ENCODE results near the gene SEMA4C. TPM values are rescaled to one million over a fixed set of nuclear protein-coding genes. Genes with fewer than 3 reads are reported as not detected.

SEMA4C gene
- total RNA-seq, 1 experiment from 2014 or later, result 14.2 TPM

DNA sequence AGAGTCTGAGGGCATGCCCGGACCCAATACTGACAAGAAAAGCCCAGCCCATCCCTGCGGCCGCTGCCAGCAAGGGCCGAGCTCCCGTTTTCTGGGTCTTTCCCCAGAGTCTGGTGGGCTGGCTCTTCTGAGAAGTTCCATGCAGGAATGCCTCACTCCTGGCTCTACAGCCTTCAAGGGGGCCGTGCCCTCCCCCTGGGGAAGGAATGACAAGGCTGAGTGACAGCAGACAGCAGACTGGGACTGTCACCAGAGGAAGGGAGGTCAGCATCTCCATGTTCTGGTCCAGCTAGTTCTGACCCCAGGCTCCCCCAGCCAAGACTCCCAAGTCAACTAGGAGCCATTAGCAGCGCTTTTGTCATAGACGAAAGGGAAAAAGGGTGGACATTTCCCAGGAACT lies 13.0 kb upstream of the SEMA4C start:
- DNase-seq (ENCODE audit: low read depth), result no peak

DNA sequence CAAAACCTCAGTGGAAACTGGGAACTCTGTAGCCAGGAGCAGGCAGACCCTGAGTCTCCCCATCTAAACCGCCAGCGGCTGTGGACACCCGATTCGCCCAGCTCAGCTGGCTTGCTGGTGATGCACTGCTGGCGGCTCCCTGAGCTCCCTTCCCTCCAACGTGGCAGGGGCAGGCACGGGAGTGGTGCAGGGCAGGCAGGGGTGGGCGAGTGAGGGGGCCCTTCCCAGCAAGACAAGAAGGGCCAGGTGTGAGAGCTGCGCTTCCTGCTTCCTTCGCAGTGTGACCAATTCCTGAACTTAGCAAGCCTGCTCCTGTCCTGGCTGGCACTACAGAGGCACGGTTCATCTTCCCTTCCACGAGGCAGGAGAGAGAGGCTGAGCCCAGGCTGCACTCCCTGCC lies 12.3 kb upstream of the SEMA4C start:
- no peak for DNase-seq (ENCODE audit: low read depth)

DNA sequence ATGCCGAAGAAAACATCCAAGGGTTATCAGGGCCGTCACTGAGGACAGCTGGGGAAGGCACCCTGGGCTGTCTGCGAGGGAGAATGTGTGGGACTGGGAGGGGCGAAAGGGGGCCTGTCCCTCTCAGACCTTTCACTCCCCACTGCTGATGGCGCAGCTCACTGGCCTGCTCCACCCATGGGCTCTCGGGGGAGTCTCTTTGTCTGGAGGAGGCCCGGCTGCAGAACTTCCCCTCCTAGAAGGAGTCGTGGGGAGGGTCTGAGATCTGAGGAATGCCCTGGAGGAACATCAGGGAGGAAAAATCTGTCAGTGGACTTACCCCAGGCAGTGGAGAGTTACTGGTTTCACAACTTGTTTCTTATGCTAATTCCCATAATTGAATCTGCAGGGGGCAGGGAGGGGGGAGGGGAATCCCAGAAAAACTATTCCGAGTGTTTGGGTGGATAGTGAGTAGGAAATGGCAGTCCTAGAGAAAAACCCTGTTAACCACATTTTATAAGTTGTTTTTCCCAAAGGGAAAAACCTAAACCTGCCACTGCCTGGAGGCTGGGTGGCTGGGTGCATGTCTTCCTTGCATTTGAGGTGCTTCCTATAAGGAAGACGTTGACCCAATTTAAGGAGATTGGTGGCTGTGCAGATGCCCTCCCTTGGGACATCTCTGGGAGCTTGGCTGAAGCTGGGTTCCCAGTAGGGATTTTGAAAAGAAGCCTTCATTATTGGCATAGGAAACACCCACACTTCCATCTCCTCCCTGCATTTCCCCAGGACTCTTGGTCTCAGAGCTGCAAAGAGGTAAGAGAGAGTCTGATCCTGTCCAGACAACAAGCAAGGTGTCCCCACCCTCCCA lies 11.7 kb upstream of the SEMA4C start:
- no peak for DNase-seq (ENCODE audit: low read depth)

DNA sequence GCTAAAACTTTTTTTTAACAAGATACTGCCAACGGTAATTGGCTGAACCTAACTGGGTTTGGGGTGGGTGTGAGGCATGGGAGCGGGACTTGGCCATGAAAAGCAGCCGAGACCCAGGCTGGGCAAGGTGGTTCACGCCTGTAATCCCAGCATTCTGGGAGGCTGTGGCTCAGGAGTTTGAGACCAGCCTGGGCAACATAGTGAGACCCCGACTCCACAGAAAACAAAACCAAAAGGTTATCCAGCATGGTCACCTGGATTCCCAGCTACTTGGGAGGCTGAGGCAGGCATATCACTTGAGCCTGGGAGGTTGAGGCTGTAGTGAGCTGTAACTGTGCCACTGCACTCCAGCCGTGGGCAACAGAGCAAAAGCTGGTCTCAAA lies 11.0 kb upstream of the SEMA4C start:
- no peak for DNase-seq (ENCODE audit: low read depth)

DNA sequence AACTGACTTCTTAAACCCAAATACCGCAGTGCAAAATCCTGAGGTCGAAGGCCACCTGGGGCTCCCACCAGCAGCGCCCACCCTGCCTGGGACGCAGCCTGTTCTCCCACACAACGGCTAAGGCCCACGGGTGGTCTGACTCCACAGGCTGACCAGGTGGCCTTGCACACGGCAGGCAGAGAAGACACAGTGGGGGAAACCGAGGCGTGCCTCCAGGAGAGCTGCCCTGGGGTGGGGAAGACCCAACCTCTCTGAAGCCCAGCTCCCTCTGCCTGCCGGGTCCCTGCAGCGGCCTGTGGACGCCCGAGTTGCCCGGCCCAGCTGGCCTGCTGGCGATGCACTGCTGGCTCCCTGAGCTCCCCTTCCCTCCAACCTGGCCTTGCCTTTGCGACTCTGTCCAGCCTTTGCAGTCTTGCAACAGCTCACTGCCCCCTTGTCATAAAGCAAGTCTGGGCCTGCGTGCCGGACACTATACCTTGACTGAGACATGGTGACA lies 9.7 kb upstream of the SEMA4C start:
- DNase-seq (ENCODE audit: low read depth), result no peak

DNA sequence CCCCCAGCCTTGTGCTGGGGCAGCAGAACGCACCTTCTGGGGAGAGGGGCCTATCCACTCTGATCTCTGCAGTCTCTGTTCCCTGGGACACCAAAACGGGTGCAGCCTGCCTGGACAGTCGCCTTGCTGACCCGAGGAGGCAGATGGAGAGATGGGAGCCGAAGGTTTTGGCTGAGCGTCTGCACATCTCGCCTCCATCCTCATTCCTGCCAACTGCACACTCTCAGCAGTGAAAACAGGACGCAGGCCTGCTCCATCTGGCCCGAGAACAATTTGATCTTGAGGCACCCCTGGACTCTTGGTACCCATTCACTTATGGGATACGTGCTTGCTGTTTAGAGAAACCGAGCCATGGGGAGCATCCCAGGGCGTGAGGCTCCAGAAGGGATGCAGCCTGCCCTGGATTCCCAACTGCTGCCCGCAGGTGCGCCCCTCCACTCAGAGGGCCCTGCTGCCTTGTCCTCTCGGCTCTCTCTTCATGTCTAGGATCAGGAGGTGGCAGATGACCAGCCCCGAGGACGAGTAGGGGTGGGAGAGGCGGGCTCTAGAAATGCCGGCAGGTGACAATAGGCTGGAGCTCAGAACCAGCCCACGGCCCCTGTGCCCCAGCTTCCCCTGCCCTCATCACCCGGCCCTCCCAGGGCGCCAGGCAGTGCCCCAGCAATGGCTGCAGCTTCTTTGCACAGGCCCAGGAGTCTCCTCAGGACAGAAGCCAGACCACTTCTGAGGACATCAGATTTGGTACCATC lies 9.1 kb upstream of the SEMA4C start:
- no peak for DNase-seq (ENCODE audit: low read depth)

DNA sequence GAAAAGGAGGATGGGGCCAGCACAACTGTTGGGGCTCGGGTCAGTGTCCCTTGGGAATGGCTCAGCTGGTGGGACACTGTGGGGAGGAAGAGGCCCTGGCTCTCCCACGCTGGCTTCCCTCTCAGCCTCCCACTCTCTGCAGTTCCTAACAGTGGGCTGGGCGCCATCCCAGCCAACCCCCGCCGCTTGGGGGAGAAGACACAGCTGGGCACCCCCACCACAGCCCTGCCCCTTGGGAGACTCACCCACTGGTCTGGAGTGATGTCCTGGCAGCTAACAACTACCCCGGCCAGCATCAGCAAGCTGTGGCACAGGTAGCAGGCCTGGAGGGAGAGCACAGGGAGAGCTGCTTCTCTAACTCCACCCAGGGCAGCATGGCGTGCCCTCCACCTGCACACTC lies 8.3 kb upstream of the SEMA4C start:
- no peak for DNase-seq (ENCODE audit: low read depth)

DNA sequence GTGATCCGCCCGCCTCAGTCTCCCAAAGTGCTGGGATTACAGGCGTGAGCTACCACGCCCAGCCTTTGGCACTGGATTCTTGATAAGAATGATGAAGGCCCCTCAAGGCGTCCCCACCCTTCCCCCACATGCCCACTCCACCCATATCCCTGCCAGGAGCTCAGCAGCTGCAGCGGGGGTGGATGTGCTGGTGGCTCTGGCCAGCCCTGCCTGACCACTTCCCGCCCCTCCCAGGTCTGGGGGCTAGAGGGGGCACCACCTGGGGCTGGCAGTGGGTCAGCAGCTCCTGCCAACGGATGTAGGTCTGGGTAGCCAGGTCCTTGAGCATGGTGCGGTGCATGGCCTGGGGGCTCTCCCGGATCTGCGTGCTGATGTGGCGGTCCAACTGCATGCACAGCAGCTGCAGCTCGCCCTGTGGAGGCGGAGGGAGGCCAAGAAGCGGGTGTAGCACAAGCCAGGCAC lies 7.8 kb upstream of the SEMA4C start:
- no peak for DNase-seq (ENCODE audit: low read depth)

DNA sequence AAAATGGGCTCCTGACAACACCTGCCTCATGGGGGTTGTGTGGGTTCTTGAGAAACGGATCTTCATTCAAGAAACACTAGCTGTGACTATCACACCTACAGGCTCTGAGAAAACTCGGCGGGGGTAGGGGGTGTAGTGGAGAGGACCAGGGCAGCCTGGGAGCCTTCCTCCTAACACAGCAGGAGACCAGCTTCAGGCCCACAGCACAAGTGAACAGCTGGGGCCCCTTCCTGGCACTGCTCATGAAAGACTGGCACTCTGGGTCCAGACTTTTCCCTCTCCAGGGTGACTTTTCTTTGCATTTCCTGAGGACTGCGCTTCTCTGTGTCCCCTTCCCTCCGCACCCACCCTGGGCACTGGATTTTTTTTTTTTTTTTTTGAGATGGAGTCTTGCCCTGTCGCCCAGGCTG lies 7.2 kb upstream of the SEMA4C start:
- DNase-seq (ENCODE audit: low read depth), result no peak

DNA sequence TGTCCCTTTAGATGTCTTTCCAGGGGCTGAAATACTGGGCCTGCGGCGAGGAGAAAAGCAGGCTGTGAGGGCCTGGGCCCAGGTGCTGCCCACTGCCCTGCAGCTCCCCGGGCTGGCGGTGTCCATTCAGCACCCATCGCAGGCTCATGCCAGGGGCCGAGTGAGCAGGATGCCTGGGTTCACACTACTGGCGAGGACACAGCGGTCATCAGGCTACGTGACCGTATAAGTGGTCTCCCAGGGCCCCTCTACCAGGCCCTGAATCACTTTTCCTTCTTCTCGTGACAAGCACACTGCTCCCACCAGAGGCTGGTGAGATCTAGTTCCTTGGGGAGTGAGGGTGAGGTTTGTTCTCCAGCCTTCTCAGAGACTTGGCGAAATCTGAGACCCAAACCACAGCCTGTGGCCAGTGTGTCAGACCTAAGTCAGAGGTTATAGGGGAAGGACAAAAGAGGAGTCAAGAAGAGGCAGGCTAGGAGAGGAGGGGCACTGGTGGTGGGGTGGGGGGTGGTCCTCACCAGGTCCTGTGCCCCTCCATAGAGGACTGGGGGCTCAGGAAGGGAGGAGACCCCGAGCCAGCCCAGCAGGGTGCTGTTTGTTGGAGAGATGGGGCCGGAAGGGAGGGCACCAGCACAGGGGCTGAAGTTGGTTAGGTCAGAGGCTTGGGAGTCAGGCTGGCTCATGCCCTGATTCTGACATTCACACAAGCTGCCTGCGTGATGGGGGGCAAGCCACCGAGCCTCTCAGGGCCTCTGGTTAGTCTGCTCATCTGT lies 6.6 kb upstream of the SEMA4C start:
- DNase-seq (ENCODE audit: low read depth), result peak; percentile 72

DNA sequence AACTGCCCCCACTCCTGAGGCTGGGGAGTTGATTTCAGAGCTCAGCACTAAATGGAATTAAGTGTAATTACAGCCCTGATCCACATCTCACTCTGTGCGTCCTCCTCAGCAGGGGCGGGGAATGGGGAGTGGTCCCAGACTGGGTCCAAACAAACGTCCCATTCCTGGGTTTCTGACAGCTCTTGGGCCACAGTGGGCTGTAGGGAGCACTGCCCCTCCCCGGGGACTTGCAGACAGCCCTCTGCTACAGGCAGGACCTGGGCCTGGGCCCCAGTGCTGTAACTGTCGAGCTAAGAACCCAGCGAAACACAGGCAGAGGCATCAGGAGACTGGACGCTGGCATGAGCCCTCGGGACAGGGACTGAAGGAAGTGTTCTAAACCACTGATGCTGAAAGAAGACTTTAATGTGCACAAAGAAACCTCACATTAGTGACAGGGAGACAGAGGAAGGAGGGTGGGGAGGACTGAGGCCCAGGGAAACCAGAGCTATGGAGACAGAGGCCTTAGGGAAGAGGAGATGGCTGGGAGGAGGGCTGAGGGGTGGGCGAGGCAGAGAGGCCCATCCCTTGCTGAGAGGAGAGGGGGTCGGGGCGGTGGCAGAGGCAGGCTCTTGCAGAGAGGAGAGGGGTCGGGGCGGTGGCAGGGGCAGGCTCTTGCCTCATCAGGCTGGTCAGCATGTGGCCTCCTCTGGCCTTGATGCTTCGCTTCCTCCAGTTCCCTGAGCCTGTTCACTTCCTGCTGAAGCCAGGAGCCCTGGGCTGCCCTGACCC lies 5.8 kb upstream of the SEMA4C start:
- no peak for DNase-seq (ENCODE audit: low read depth)

DNA sequence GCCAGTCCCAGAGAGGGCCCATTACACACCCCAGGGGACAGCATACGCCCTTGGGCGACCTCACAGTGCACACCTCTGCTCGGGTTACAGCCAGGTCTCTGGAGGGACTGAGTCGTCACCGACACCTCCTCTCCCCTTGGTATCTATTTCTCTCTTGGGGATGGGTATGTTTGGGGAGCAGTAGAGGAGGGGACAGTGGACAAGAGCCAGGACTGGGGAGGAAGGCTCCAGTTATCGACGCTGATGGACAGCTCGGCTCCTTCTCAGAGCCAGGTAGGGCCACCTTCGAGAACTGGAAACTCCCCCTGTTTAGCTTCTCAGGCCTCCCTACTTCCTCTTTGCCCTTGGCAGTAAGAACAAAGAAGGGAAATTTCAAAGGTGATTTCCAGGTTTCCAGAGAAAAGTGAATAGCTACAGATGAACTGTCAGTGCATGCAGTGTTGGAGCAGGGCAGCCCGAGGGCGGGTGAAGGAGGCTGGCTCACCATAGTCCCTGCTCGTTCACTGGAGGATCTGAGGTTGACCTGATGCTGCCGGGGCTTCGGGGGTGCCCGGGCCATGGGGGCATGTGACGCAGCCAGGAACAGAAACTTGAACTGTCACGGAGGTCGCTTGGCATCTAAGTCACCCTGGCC lies 4.4 kb upstream of the SEMA4C start:
- DNase-seq (ENCODE audit: low read depth), result no peak

DNA sequence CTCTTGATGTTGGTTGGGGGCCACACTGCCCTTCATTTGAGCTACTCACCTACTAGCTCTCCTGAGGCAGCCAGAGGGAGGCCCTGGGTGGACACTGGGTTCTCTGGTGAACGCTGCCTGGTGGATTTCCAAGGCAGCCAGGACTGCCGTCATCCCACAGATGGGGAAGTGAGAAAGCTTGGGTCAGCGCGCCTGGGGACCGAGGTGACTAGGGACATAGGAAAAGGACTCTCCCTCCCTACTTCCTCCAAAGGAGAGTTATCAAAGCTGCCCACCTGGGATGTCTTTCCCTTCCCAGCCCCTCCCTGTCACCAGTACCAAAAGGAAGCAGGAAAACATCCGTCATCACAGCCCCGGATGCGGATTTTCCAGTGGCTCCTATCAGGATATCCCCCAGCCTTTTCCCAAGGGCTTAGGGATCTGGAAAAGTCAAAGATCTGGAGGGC lies 3.8 kb upstream of the SEMA4C start:
- no peak for DNase-seq (ENCODE audit: low read depth)

DNA sequence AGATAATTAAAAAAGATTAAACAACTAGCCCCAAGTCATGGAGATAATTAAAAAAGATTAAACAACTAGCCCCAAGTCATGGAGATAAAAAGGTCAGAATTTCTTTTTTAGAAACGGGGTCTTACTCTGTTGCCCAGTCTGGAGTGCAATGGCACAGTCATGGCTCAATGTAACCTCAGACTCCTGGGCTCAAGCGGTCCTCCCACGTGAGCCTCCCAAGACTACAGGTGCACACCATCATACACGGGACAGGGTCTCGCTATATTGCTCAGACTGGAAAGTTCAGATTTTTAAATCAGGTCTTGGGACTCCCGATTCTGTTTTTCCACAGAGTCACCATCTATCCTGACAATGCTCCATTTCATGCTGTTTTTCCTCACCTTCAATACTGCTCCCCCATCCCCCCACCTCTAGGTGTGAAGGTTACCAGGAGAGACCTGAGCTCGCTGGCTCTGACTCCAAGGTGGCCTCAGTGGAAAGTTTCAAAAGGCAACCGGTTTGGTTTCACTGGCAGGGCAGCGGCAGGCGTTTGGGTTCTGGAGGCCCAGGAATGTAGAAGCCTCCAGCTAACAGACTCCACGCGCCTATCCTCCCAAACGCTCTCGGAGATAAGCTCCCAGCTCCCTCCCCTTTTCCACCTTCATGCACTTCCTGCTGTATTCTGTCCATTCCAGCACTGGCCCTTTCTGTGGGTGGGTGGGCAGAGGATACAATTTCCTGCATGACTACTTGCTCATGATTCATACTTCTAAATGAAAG lies 2.9 kb upstream of the SEMA4C start:
- peak; percentile 29 for DNase-seq (ENCODE audit: low read depth)

DNA sequence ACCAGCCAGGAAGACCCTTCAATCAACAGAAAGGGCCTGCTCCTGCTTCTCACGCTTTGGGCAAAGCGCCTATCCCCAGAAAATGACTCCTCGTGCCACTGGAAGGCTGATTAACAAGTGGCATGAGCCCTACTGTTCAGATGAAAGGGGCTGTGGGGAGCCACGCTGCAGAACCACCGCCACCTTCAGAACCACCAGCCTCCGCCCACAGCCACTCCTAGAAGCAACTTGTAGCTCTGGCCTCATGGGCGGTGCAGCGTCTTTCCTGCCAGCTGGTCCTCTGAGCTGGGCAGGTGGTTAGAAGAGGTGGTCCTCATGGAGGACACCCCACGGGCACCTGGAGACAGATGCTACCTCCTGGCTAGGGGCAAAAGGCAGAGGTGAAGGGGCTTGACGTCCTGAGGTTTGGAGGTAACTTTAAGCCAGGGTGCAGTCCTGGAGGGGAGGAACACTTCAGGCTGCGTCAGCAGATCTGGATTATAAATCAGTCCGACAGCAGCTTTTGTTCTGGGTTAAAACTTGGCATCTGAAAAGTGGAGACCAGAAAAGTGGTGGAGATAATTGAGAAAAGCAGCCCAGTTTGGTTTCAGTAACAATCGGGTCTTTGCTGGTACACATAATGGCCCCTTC lies 861 bp upstream of the SEMA4C start:
- DNase-seq (ENCODE audit: low read depth), result no peak

DNA sequence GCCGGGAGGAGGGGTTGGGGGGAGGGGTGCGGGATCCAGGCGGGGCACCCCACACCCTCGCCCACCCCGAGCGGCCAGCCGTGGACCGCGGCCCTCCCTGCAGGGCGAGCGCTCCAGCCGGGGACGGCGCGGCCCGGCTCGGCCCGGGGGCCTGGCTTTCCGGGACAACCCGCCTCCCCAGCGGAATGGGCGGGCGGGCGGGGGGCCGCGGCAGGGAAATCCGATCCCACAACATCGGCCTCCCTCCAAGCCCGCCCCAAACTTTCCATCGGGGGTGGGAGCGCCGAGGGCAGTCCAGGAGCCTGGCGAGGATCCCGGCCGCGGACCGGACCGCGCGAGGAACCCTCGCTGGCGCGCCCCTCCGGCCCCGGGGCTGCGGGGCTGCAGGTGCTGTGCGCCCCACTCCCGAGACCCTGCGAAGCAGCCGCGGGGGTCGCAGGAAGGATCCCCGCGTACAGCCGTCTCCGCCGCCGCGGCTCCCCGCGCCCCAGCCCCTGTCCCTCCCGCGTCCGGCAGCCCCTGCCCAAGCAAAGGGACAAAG lies 529 bp downstream of the SEMA4C start:
- peak; percentile 75 for DNase-seq (ENCODE audit: low read depth)

DNA sequence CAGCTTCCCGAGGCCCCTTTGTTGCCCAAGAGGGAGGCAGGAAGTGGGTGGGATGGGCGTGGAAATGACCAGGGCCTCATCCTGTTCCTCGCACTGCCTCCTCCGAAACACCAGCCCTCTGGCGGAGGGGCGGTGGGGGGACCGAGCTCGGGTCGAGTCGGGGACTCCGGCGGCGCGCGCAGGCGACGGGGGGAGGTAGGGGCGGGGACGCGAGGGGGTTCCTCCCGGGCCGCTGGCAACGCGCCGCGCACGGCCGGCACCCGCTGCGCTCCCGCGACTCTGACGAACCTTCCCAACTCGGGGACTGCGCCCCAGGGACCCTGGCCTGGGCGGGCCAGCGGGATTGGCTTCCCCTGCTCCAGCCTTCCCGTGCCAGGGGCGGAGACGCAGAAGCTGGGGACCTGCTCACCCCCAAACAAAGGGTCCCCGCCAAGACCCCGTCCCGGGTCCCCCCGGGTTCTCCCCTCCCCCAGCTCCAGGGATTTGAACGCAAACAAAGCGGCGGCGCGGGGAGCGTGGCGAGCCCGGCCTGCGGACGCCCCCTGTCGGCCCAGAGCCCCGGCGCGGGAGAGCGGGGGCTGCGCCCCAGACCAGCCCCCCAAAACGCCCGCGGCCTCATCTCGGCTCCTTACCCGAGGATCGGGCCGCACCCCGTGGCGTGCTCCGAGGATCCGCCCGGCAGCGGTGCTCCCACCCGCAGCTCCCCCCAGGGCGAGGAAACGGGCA lies 1.2 kb downstream of the SEMA4C start:
- peak; percentile 83 for DNase-seq (ENCODE audit: low read depth)

DNA sequence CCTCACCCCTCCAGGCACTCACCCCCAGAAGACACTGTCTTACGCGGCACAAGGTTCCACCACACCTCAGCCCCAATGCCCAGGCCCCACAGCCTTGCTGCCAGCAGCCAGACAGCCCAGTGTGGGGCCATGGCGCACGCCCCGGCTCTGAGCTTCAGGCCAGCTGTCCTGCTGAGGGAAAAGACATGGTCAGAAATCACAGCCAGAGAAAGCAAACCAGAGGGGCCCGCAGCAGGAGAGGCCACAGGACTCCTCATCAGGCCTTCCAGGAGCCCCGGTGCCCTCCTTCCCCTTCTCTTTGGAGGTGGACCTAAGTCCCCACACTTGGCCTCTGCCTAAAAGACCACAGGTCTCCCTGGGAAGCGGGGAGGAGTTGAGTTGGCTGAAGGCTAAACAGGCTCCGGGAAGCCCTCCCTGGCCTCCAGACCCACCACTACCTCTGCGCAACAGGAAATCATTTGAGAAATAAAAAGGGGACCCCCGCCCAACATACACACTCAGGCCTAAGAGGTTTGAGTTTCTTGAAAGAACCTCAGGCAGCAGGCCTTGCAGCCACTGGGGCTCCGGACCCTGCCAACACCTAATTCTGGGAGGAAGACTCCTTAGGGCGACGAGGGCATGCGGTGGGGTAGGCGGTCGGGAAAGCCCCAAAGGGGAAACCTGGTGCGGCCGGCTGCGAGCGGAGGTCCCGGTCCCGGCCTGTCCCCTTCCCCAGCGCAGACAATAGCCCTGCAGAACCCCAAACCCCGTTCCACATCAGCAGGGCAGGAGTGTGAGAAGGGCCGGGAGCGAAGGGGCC lies 1.9 kb downstream of the SEMA4C start:
- DNase-seq (ENCODE audit: low read depth), result no peak
